ENCODE measurements around the gene NECTIN4.
A peak's percentile ranks its signal among the peaks of the same experiment; 100 is the strongest.
"Not testable (repeated sequence)": the region's sequence is repeated elsewhere in the genome, so short reads cannot be mapped to it uniquely, and the experiment has no call there.

NECTIN4 gene

GRCh38 chr1:161089251-161089924, at the start of gene NECTIN4:
TSS of gene NECTIN4 (minus strand) at chr1:161089558. CDS start at chr1:161089296, 262 bp downstream.
- no peak for DNase-seq

DNA sequence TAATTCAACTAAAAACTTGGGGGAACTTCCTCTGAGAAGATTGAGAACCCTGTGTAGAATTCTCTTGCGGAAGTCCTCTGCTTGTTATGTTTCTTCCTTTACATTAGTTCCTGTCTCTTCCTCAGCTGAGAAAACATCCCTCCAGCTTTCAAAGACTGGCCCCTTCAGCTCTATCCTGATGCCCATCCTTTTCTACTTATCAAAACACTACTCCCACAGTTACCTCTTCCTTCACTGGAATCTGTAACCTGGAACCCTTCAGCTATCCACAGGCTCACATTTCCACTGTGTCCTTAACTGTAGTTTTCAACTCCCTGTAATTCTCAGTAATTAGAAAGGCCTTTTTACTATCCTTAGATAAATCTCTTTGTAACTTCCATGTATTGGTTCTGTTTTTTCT, 49.1 kb upstream of the NECTIN4 start:
- no peak for DNase-seq

GRCh38 chr1:161137881-161138280, 48.5 kb upstream of the NECTIN4 start:
- DNase-seq = no peak

GRCh38 chr1:161133220-161133740, 43.9 kb upstream of the NECTIN4 start:
- no peak for DNase-seq

GRCh38 chr1:161132410-161133219, 43.3 kb upstream of the NECTIN4 start, which contains the start of gene DEDD:
TSS of gene DEDD (minus strand) at chr1:161132667. CDS start at chr1:161124462, 8,205 bp downstream.
- peak; percentile 93 for DNase-seq

DNA sequence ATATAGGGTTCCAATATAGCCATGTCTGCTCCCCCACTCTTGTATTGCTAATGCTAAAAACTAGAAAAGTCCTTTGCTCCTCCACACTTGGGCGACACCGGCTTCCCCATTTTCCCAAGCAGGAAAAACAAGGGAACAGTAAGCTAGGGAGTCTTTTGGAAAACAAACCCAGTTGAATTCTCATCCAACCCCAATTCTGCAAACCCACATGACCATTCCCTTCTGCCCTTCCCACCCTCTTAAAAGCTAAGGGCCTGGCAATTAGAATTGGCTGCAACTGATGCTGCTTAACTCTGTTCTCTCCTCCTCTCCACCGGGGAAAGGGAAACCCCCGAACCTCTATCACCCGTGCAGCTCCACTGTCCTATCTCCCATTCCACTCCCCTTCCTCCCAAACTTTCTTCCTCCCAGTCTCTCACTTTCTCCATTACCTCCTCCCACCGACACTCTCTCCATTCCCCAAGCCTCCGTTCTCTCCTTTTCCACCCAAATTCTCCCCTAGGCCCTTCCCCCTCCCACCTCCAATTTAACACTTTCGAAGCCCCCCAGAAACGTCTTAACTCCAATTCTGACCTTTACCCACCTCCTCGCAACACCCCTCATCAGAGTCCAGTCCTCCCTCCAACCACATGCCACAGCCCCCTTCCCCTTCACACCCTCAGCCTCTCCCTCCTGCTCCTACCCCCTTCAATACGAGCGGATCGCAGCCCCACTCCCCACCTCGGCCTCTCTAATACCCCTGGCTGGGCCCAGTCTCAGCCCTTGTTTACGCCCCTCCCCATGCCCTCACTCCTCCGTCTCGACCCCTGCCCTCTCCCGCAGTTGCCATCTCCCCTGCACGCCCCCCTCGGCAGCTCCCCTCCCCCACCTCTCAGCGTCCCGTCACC, 42.4 kb upstream of the NECTIN4 start:
- DNase-seq = no peak

GRCh38 chr1:161130266-161130665, 40.9 kb upstream of the NECTIN4 start:
- no peak for DNase-seq

DNA sequence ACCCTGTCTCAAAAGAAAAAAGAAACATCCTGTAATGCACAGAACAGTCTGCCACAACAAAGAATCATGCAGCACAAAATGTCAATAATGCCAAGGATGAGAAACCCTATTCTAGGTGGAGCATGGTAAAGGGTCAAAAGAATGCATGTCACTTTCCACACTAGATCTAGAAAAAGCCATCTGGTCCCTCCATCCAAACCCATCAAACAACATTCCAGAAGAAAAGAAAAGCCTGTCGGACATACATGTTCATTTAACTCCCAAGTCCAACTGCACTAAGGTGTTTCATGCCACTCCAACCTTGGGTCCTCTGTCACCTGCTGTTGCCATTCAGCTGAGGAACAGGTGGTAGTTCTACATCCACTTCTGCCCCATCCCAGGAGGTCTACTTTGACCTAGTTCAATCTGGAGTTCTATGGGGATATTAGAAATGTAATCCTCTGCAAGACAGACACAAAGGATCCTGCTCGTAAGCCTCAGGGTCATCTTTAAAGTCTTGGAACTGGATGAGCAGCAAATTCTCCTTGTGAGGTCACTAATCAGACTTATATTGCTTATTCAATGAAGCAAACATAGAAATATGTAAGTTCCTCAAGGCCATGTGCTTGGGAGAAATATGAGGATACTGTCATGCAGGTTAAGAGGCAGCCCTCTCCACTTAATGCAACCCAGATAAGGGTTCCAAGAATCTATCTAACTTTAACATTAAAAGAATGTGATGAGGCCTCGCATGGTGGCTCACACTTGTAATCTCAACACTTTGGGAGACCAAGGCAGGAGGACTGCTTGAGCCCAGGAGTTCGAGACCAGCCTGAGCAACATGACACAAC, 39.4 kb upstream of the NECTIN4 start:
- DNase-seq = no peak

DNA sequence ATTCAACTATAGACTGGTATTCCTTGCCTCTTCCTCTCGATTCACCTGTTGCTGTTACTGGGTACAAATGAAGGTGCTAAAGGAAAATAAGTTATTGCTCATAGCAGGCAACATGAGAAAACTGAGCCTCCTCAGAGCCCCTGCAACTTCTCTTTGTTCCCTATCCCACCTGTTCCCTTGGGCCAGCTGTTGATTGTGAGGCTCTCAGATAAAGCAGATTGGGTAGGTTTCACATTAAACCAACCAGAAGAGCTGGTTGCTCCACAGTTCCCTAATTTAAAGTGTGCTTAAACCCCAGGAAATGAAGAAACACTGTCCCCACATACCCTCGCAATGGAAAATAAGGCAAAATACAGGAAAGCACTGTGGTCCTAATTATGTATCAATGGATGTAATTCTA, 38.3 kb upstream of the NECTIN4 start:
- DNase-seq = no peak

DNA sequence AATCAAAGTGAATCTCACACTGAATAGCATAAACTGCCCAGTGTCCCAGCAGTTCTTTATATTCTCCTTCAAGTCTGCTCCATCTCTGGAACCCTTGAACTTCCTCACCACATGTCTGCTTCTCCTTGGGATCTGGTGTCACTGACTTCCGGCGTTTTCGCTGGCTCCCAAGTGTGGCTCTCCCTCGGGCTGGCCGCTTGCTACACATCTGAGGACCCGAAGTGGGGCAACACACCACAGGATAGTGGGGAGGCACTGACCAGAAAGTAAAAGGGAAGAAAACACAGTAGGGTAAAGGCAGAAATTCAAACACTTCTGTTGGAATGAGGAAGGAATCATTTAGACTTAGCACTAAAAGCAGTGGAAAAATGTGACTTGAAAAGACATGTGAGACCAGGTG, 33.6 kb upstream of the NECTIN4 start:
- DNase-seq = no peak

GRCh38 chr1:161121834-161122233, 32.5 kb upstream of the NECTIN4 start:
- no peak for DNase-seq

- no peak for DNase-seq
Observed at GRCh38 chr1:161121042-161121650, 31.8 kb upstream of the NECTIN4 start.

DNA sequence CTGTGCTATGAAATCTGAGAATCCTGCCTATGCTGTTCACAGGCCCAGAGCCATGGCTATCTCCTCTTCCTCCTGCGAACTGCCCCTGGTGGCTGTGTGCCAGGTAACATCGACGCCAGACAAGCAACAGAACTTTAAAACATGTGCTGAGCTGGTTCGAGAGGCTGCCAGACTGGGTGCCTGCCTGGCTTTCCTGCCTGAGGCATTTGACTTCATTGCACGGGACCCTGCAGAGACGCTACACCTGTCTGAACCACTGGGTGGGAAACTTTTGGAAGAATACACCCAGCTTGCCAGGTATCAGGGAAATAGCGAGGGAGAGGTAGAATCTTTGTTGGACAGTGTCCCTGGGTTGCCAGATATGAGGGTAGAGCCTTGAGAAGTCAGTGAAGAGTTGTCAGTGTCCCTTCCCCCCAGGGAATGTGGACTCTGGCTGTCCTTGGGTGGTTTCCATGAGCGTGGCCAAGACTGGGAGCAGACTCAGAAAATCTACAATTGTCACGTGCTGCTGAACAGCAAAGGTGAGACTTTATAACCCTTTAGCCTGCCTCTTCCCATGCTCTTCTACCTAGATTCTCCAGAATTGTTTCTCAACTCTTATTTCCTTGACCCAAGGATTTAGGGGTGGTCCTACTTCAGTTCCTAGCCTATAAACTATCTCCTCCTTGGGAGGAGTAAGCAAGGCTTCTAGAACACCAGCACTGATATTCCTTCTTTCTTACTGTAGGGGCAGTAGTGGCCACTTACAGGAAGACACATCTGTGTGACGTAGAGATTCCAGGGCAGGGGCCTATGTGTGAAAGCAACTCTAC, 29.9 kb upstream of the NECTIN4 start:
- peak; percentile 82 for DNase-seq

GRCh38 chr1:161117759-161118581, 28.6 kb upstream of the NECTIN4 start, which contains the start of the genes NIT1 and PFDN2:
TSS of gene NIT1 (plus strand) at chr1:161118105. CDS start at chr1:161118177, 72 bp downstream.
TSS of gene PFDN2 (minus strand) at chr1:161118037. CDS start at chr1:161118026, 11 bp downstream.
- peak; percentile 86 for DNase-seq

DNA sequence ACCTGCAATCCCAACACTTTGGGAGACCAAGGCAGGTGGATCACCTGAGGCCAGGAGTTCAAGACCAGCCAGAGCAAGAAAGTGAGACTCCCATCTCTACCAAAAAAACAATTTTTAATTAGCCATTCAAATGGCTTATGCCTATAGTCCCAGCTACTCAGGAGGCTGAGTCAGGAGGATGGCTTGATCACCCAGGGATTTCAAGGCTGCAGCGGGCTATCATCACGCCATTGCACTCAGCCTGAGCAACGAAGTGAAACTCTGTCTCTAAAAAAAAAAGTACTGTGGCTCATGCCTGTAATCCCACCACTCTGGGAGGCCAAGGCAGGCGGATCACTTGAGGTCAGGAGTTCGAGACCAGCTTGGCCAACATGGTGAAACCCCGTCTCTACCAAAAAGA, 26.6 kb upstream of the NECTIN4 start:
- DNase-seq = not testable (repeated sequence)

GRCh38 chr1:161115132-161115711, 25.9 kb upstream of the NECTIN4 start:
- DNase-seq = peak; percentile 46

- DNase-seq = no peak
Observed at GRCh38 chr1:161114556-161114955, 25.2 kb upstream of the NECTIN4 start.

- DNase-seq = no peak
Observed at GRCh38 chr1:161113915-161114314, 24.6 kb upstream of the NECTIN4 start.

DNA sequence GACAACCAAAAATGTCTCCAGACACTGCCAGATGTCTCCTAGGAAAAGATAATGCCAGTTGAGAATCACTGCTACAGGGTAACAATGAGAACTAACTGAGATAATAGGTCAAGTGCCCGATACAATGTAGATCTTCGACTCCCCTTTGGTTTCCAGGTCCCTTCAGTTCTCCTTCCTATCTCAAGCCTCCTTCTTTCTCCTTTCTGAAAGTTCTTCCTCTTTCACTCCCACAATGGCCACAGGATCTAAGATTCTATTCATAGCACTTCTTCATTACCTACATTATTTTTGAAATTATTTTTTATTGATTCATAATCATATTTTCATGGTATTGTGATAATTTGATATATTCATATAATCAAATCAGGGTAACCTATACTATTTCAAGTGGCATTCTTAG, 22.2 kb upstream of the NECTIN4 start:
- DNase-seq = no peak

Data from stimulated activated CD4-positive, alpha-beta T cell treated with anti-CD3 and anti-CD28 coated beads, Interleukin-4, amount 100 ng/mL, for 24 hours (primary cell).